BJ (cell line): ENCODE results near the gene MTO1. TPM values are rescaled to one million over a fixed set of nuclear protein-coding genes. Genes with fewer than 3 reads are reported as not detected.

Experiments used
- CTCF ChIA-PET: fragments of 350-600 bp; formaldehyde crosslinking; extraction: SDS; loops from one replicate; lab custom pipeline; 2021; ENCODE audit warnings: antibody characterized with exemption, inconsistent platforms; lab: Yijun Ruan, JAX
- POLR2A ChIA-PET: fragments of 300-600 bp; sonication (Branson Sonifier 250); formaldehyde crosslinking; extraction: SDS; loops from one replicate; lab custom pipeline; 2021; ENCODE audit warnings: antibody characterized with exemption; lab: Charles Lee
- DNase-seq: peaks from one replicate; pipeline ENCODE4 v3.0.0-alpha.2; 2011; ENCODE audit warnings: low read depth
- H3K27me3 ChIP-seq: 2 replicates; pipeline ENCODE4 v1.6.0; 2011; ENCODE audit warnings: low read length; ENCODE audit not compliant: control insufficient read depth, insufficient read depth
- H3K36me3 ChIP-seq: 2 replicates; pipeline ENCODE4 v1.5.1; 2011; ENCODE audit warnings: low read length; ENCODE audit not compliant: control insufficient read depth, insufficient read depth
- H3K4me3 ChIP-seq: 2 replicates; pipeline ENCODE4 v1.5.1; 2011; ENCODE audit warnings: low read depth, mild to moderate bottlenecking, control low read depth, low read length
- polyA plus RNA-seq: library from polyadenylated mRNA; depleted of rRNA; stranded (reverse); fragments of >200 nt; gene quantifications from 2 replicates; pipeline ENCODE4 v1.2.3, GENCODE V29; 2011
- TF ChIP-seq, protein P1 (sequence below): IDR thresholded peaks from 2 replicates; pipeline ENCODE4 v1.5.1; 2011; ENCODE audit warnings: low read depth, mild to moderate bottlenecking, control low read depth, inconsistent platforms, low read length, moderate library complexity; ENCODE audit not compliant: insufficient read depth

The MTO1 gene
- polyA plus RNA-seq, 1 experiment: 17.7 TPM

DNA sequence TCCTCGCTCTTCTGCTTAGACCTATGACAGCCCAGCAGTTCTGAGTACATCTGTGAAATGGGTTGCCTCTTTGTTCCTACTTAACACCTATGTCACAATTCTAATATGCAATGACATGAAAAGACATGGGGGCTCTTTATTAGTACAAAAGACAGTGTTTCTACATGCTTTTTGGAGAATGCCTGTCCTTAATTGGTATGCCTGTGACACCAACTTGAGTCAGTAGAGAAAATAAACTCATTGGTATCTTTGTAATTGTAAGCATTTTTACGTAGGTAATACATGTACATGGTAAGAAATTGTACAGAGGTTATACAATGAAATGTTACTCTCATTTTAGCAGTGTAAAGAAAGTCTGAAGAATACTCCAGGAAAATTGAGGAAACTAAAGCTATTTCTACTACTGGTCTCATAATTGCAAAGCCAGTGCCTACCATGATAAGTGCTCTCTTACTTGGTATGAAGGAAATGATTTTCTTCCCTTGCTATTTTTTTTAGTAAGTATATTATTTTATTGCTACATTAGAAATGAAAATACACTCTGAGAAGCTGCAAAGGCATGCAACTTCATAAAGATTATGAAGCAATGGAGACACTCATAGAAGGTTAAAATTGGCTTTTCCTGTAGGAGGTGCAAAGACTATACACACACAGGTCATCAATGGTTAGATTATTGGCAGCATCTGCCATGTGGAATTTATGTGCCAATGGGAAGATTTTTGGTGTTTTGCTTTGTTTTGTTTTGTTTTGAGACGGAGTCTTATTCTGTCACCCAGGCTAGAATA is 64.2 kb downstream of the MTO1 start:
- CTCF ChIA-PET: interaction anchor here (1.1 kb wide), 1 partner anchor 41 kb away, joined by 3 read pairs; no protein-coding TSS in a partner anchor
- TF ChIP-seq, protein P1, sequence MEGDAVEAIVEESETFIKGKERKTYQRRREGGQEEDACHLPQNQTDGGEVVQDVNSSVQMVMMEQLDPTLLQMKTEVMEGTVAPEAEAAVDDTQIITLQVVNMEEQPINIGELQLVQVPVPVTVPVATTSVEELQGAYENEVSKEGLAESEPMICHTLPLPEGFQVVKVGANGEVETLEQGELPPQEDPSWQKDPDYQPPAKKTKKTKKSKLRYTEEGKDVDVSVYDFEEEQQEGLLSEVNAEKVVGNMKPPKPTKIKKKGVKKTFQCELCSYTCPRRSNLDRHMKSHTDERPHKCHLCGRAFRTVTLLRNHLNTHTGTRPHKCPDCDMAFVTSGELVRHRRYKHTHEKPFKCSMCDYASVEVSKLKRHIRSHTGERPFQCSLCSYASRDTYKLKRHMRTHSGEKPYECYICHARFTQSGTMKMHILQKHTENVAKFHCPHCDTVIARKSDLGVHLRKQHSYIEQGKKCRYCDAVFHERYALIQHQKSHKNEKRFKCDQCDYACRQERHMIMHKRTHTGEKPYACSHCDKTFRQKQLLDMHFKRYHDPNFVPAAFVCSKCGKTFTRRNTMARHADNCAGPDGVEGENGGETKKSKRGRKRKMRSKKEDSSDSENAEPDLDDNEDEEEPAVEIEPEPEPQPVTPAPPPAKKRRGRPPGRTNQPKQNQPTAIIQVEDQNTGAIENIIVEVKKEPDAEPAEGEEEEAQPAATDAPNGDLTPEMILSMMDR: no peak
- H3K36me3 ChIP-seq: no peaks in the 10 kb centered on the region
- no peaks in the 10 kb centered on the region for H3K27me3 ChIP-seq
- H3K4me3 ChIP-seq: no peak overlapping the region
- no peak for DNase-seq
- POLR2A ChIA-PET: interaction anchor here (0.6 kb wide), 1 partner anchor 39 kb away, joined by 3 read pairs; no protein-coding TSS in a partner anchor

DNA sequence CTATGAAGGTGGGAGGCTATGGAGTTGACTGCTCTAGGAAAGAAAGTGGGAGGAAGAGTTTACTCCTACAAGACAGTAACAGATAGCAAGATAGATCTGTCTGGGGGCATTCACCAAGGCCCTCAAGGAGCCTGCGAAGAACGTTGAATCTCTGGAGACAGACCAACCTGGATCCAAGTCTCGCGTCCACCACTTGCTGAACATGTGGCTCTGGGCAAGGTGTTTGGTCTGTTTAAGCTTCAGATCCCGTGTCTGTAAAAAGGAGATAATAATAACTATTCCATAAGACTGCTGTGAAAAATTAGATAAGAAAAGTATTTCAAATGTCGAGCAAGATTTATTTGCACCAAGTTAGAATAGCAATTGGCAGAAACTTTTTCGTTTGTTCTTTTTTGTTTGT is 67.4 kb downstream of the MTO1 start:
- Histone ChIP-seq H3K27me3 (no peaks in the 10 kb centered on the region), H3K4me3 (no peak overlapping the region), H3K36me3 (no peaks in the 10 kb centered on the region)
- ChIA-PET POLR2A (no interaction called here), CTCF (no interaction called here)
- TF ChIP-seq, protein P1: no peak
- DNase-seq: no peak

DNA sequence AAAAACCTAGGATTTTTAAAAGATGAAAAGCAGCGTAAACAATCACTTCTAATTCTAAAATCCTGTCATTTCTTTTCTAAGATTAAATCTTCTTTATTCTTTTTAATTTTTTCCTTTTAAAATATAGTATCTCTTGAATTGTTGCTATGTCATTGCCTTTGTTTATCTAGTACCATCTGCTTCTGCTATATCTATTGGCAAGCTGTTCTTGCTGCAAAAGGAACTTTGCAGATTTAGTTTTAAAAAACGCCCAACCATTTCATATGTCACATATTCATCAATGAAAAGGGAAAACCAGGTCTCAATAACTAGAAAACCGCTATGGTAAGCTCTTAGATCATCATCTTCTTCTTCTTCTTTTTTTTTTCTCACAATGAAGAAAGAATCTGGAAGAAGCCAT is 70.8 kb downstream of the MTO1 start:
- CTCF ChIA-PET: no interaction called here
- POLR2A ChIA-PET: no interaction called here
- TF ChIP-seq, protein P1: no peak
- Histone ChIP-seq H3K27me3 (no peaks in the 10 kb centered on the region), H3K36me3 (no peaks in the 10 kb centered on the region), H3K4me3 (no peak overlapping the region)
- no peak for DNase-seq

DNA sequence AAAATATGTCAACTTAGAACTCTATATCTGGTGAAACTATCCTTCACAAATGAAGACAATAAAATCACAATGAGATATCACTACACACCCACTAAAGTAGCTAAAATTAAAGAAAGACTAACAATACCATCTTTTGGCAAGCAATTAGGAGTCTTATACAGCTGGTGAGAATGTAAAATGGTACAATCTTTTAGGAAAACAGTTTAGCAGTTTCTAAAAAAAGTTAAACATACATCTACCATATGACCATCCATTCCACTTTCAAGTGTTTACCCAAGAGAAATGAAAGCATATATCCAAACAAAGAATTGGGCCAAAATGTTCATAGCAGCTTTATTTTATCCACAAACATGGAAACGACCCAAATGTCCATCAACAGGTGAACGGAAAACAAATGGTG is 73.1 kb downstream of the MTO1 start:
- POLR2A ChIA-PET: no interaction called here
- Histone ChIP-seq H3K4me3 (no peak overlapping the region), H3K27me3 (no peaks in the 10 kb centered on the region), H3K36me3 (no peaks in the 10 kb centered on the region)
- no peak for DNase-seq
- CTCF ChIA-PET: interaction anchor here (0.6 to 0.8 kb wide), 3 partner anchors 25 to 225 kb away, joined by 3 read pairs; no protein-coding TSS in a partner anchor
- TF ChIP-seq, protein P1: no peak

GRCh38 chr6:73537677-73538076 is 76.1 kb downstream of the MTO1 start:
- DNase-seq: no peak
- CTCF ChIA-PET: interaction anchor here (0.5 to 1.3 kb wide), 2 partner anchors 13 to 73 kb away, joined by 3 to 4 read pairs; no protein-coding TSS in a partner anchor

More at GRCh38 chr6:73537677-73538076, 76.1 kb downstream of the MTO1 start:
- no peaks in the 10 kb centered on the region for H3K36me3 ChIP-seq
- H3K27me3 ChIP-seq: no peaks in the 10 kb centered on the region
- POLR2A ChIA-PET: no interaction called here
- H3K4me3 ChIP-seq: no peak overlapping the region
- TF ChIP-seq, protein P1: no peak
